ENCODE measurements around the gene PLP2.
"Not testable (repeated sequence)": the region's sequence is repeated elsewhere in the genome, so short reads cannot be mapped to it uniquely, and the experiment has no call there.

PLP2 gene, protein sequence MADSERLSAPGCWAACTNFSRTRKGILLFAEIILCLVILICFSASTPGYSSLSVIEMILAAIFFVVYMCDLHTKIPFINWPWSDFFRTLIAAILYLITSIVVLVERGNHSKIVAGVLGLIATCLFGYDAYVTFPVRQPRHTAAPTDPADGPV

DNA sequence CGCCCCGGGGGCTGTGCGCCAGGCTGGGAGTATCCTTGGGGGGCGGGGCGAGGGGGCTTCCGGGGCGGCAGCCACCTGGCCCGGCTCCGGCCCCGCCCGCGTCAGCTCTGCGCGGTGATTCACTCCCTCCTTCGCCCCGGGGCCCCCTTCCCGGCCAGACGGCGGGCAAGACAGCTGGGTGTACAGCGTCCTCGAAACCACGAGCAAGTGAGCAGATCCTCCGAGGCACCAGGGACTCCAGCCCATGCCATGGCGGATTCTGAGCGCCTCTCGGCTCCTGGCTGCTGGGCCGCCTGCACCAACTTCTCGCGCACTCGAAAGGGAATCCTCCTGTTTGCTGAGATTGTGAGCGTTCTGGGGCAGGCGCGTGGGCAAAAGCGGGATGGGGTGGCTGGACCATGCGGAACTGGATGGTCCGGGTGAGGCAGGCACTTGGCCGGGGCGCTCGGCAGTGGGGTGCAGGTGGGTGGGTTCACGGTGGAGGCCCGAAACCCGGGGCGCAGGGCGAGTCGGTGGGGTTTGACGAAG, at the start of gene PLP2:
Gene PLP2, plus strand, starts transcription at position 147 of the 528 bp plus-strand sequence. Its CDS starts 103 bp downstream, at position 250.
- DNase-seq: no peak

DNA sequence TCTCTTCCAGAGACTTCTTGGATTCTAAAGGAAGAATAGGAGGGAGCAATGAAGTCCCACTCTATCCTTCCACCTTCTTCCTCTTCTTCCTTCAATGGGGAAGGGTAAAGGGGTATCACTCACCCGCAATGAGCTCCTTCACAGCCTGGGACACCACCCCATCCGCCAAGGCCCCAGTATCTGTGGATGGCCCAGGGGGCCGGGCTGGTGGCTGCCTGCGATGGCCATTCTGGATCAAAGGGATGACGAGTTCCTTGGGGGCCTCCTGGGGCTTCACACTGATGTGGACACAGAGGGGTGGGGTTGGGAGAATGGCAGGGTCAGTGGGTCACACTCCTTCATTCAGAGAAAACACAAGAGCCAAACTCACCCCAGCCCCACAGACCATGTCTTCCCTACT, 49.2 kb upstream of the PLP2 start:
- no peak for DNase-seq

DNA sequence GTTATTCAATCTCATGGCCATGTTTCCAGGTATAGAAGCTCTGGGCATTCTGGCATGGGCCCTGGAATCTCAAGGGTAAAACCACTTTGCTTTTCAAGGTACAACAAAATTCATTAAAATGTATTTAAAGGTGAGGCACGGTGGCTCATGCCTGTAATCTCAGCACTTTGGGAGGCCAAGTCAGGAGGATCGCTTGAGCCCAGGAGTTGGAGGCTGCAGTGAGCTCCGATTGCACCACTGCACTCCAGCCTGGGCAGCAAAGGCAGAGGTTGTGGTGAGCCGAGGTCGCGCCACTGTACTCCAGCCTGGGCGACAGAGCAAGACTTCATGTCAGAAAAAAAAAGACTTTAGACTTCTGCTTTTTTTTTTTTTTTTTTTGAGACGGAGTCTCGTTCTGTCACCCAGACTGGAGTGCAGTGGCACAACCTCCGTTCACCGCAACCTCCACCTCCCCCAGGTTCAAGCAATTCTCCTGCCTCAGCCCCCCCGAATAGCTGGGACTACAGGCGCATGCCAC, 43.9 kb upstream of the PLP2 start:
- not testable (repeated sequence) for DNase-seq

DNA sequence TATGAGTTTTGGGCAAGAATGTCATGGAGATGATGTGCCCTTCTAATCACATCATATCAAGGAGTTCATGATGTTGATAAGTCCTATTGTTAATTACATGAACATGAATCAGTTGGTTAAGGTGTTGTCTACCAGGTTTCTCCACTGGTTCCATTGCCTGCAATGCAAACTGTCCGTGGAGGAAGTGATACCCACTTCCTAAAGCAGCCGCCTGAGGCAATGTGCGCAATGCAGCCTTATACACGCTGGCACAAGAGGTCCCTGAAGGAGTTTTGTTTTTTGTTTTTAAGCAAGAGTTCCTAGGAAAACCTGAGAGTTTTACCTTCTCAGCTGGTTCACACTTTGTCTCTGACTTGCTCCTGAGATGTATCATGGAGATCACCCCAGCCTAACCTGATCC, 42.3 kb upstream of the PLP2 start:
- DNase-seq: peak; percentile 13 to 25

DNA sequence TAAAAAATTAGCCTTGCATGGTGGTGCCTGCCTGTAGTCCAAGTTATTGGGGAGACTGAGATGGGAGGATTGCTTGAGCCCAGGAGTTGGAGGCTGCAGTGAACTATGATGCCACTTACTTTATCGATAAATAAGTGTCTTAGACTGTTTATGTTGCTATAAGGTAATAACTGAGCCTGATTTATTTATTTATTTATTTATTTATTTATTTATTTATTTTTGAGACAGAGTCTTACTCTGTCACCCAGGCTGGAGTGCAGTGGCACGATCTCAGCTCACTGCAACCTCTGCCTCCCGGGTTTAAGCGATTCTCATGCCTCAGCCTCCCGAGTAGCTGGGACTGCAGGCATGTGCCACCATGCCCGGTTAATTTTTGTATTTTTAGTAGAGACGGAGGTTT, 39.4 kb upstream of the PLP2 start:
- DNase-seq: not testable (repeated sequence)

DNA sequence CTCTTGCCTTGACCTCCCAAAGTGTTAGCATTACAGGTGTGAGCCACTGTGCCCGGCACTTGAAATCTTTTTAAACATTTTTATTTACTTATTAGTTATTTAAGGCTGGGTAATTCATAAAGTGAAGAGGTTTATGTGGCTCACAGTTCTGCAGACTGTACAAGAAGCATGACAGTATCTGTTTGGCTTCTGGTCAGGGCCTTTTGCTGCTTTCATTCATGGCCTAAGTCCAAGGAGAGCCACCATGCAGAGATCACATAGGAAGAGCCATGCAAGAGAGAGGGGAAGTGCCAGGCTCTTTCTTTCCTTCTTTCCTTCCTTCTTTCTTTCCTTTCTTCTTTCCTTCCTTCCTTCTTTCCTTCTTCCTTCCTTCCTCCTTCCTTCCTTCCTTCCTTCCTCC, 37.9 kb upstream of the PLP2 start:
- DNase-seq: no peak

DNA sequence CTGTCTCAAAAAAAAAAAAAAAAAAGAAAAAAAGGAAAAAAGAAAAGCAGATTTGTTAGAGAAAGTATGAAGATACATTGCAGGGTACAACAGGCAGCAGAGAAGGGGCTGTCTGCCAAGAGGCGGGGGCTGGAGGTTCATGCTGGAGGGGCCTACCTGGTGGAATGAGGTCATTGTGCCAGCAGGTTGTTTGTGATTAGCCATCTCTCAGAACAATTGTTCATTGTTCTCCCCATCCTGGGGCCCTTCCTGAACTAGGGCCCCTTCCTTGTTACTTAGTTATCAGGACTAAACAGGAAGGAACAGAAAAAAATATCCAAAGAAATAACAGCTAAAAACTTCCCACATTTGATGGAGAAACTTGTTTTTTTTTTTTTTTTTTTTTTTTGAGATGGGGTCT, 34.2 kb upstream of the PLP2 start:
- no peak for DNase-seq

DNA sequence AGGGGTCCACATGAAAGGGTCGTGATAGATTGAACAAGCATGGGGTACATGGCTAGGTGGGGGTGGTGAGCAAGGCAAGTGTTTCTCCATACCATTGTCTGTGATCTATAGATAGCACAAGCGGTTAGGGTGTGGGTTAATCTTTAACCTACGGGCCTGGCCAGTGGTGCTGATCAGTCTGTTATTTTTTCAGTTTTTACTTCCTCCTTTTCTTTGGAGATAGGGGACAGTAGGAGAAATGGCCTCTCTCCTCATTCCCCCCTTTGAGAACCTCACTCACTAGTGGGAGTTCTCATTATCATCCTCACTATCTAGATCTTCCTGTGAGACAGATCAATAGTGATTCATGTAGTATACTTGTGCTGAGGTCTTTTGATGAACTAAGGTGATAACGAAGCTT, 32.0 kb upstream of the PLP2 start:
- DNase-seq: no peak

DNA sequence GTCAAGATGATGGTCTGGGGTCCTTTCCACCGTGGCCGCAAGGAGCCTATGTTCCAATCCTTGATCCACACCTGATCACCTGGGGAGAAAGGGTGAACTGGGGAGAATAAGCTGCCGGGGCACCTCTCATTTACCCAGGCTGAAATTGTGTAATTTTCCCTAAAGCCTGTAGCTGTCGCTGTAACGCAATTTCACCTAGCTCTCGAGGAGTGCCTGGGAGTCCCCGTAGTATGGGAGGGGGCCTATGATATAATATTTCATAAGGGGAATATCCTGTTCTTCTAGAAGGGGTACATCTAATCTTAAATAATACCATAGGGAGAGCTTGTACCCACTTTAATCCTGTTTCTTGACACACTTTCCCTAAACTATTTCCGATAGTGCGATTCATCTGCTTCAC, 29.4 kb upstream of the PLP2 start:
- not testable (repeated sequence) for DNase-seq

DNA sequence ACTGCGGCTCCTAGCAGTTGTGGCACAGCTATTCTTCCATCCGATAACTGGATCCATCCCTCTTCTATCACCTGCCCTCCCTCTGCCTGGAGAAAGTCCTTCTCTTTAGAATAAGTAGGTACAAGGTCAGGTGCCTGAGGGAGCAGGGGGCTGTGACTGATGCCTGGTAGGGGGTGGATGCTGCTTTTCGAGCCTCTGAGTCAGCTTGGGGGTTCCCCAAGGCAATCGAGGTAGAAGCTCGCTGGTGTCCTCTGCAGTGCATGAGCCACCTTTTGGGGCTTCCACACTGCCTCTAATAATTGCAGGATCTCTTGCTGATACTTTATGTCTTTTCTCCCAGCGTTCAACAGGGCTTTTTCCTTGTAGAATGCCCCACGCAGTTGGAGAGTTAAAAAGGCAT, 28.5 kb upstream of the PLP2 start:
- DNase-seq: not testable (repeated sequence)

DNA sequence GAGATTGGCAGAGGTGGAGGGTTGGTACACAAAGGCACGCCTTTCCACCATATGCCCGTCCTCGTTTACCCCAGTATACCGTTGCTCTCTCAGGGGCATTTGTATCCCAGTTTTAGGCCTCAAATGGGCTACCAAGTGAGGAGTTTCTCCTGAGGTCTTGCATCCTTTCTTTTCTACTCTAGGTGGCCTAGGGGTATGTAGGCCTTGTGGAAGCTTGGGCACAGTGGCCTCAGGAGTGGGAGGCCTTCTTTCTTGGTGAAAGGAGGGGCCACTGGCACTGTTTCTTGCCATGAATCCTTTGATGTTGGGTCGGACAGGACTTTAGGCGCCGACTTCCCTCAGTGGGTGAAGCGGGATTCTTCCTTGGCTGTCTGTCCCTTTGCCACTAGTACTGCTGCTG, 24.4 kb upstream of the PLP2 start:
- DNase-seq: no peak

DNA sequence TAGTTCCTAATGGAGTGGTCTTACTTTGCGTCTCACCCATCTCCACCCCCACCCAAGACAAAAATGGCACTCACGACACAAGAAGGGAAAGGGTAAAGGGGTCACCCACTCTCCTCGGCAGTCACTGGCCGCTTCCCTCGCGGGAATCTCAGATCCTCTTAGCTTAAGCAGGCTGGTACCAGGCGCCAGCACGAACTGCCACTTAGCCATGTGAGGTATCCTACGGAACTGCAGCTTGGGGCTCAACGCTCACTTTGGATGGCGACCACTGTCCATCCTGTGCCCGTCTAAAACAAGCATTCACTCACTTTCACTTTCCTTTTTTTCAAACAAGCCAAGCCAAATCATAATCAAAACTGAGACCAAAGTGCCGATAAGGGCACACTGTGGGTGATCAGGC, 23.8 kb upstream of the PLP2 start:
- DNase-seq: no peak

DNA sequence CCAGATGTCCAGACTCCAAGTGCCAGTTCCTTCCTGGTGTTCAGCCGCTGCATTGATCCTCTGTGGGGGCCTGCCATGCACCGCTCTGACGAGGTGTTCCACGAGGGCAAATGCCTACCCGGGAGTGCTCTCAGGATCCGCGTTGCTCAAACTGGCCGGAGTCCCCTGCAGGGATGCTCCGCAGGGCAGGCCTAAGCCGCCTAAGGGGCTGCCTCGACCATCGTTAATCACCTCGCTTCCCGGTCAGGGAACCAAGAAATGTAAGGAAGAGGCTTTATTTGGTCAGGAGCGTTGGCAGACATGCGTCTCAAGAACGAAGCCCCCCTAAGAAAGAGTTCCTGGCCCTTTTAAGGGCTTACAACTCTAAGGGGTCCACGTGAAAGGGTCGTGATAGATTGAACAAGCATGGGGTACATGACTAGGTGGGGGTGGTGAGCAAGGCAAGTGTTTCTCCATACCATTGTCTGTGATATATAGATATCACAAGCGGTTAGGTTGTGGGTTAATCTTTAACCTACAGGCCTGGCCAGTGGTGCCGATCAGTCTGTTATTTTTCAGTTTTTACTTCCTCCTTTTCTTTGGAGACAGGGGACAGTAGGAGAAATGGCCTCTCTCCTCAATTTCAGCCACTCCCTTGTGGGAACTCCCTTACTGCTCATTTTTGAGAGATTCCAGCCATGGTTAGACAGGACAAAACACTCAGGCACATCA, 23.2 kb upstream of the PLP2 start:
- DNase-seq: peak; percentile 2 to 19

DNA sequence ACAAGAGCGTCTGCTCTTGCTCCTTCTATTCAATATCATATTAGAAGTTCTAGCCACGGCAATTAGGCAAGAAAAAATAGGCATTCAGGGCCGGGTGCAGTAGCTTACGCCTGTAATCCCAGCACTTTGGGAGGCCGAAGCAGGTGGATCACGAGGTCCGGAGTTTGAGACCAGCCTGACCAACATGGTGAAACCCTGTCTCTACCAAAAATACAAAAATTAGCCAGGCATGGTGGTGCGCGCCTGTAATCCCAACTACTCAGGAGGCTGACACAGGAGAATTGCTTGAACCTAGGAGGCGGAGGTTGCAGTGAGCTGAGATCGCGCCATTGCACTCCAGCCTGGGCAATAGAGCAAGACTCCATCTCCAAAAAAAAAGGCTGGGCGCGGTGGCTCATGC, 22.4 kb upstream of the PLP2 start:
- not testable (repeated sequence) for DNase-seq

DNA sequence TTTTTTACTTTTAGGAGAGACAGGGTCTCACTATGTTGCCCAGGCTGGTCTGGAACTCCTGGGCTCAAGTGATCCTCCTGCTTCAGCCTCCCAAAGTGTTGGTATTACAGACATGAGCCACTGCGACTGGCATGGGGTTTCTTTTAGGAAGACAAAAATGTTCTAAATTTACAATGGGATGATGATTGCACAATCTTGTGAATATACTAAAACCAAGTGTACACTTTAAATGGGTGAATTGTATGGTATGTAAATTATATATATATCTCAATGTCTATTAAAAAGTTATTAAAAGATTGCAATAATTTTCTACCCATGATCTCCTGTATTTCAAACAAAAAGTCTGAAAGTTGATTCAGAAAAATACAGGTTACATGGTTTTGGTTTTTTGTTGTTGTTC, 18.2 kb upstream of the PLP2 start:
- no peak for DNase-seq

DNA sequence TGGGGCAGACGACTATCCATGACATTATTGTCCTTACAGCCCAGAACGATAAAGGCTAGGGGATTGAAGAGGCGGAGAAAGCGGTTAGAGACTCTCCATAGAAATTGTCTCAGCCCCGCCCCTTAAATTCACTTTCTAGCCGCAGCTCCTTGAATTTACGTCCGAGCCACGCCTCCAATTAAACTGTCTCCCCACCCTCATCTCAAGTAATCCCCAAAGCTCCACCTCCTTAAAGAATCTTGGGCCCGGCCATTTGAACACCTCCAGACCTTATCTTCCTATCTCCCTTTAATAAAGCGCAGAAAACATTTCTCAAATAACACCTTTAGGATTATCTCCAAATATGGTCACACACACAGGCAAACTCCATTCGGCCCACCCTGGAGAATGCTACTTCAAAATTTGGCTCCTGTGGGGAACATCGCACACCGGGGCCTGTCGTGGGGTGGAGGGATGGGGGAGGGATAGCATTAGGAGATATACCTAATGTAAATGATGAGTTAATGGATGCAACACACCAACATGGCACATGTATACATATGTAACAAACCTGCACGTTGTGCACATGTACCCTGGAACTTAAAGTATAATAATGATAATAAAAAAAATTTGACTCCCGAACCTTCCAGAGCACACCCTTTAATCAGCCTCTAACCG, 16.3 kb upstream of the PLP2 start:
- peak; percentile 37 to 41 for DNase-seq

DNA sequence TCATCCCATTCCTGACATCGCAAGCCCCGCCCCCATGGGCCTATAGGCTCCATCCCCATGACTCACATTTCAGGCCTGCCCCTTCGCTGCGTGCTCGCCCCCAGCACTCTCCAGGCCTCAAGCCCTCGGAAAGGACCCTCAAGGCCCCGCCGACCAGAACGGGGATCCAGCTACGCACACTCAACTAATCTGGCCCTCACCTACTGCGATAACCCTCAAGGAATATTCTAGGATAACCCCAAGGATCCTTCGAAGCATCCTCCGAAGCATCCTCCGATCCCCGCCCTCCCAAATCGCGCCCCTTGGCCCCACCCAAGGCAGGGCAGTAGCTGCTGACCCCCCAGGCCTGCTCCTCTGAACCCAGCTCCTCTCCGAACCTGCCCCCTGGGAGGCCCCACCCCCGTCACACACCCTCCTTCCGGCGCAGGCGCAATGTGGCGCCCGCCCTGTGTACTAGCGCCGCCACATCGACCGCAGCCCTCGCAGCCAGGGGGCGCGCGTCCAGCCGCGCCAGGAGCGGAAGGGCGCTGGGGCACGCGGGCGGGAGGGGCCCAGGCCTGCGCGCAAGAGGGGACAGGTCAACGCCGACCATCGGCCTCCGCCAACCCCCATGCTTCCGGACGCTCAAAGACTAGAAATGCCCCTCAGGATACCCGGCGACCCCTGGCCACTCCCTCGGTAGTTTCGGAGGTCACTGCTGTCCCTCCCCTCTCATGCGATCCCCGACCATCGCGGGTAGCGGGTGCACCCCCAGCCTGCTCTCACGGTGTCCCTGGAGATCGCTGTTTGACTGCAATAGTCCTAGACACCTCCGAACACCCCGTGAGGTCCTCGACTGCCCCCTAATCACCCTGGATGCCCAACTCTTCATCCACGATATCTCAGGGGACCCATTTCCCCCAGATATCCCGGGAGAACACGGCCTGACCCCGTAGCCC, 15.5 kb upstream of the PLP2 start:
- peak; percentile 71 to 77 for DNase-seq

DNA sequence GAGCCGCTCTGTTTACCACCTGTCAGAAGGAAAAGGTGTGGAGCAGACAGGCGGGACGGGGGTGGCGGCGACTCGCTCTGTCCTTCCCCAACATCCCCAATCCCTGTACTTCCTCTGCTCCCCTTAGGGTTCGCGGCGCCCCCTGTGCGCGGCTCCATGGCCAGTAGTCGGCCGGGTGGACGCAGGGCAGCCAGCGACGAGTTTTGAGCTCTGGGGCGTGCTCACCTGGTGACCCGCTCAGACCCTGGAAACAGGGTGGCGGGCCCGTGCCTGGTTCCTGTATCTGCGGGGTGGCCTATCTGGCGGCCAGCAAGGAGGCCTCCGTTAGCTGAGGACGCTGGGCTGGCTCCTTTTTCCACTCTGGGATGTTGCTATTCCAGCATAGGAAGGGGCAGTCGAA, 14.5 kb upstream of the PLP2 start:
- DNase-seq: no peak

DNA sequence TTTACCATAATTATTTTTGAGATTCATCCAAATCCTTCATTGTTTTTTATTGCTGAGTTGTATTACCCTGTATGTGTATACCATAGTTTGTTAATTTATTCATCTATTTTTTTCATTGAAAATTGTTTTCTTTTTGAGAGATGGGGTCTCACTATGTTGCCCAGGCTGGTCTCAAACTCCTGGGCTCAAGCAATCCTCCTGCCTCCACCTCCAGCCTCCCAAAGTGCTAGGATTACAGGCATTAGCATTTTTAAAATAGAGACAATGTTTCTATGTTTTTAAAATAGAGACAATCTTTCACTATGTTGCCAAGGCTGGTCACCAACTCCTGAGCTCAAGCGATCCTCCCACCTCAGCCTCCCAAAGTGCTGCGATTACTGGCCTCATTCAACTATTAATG, 10.8 kb upstream of the PLP2 start:
- DNase-seq: no peak

DNA sequence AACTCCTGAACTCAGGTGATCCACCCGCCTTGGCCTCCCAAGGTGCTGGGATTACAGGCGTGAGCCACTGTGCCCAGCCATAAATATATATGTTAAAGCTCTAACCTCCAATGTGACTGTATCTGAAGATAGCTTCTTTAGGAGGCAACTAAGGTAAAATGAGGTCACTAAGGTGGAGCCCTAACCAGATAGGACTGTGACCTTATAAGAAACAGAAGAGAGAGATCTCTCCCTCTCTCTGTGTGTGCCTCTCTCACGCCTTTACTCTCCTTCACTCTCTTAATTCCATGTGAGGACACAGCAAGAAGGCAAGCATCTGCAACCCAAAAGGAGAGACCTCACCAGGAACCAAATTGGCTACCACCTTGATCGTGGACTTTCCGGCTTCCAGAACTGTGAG, 10.1 kb upstream of the PLP2 start:
- DNase-seq: no peak

DNA sequence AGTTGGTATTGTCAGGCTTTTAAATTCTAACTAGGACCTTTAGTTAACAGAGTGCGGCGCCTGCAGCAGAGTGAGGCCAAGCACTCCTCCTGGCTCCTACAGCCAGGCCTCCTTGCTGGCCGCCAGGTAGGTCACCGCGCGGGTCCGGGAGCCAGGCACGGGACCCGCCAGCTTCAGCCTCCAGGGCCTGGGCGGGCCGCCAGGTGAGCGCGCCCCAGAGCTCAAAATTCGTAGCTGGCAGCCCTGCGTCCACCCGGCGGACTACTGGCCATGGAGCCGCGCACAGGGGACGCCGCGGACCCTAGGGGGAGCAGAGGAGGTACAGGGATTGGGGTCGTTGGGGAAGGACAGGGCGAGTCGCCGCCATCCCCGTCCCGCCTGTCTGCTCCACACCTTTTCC, 9.1 kb upstream of the PLP2 start, which contains the start of gene MAGIX:
Gene MAGIX, plus strand, starts transcription at position 139 of the 400 bp plus-strand sequence. Its CDS starts 132 bp downstream, at position 271.
- no peak for DNase-seq

DNA sequence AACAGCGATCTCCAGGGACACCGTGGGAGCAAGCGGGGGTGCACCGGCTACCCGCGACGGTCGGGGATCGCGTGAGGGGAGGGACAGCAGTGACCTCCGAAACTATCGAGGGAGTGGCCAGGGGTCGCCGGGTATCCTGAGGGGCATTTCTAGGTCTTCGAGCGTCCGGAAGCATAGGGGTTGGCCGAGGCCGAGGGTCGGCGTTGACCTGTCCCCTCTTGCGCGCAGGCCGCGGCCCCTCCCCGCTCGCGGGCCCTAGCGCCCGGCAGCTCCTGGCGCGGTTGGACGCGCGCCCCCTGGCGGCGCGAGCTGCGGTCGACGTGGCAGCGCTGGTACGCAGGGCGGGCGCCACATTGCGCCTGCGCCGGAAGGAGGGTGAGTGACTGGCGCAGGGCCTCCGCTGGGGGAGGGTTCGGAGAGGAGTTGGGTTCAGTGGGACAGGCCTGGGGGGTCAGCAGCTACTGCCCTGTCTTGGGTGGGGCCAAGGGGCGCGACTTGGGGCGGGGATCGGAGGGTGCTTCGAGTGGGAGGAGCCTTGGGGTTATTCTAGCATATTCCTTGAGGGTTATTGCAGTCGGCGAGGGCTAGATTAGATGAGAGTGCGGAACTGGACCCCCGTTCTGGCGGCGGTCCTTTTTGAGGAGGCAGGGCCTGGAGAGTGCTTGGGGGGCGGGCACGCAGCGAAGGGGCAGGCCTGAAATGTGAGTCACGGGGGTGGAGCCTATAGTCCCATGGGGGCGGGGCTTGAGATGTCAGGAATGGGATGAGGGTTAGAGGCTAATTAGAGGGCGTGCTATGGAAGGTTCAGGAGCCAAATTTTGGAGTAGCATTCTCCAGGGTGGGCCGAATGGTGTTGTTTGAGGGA, 7.9 kb upstream of the PLP2 start:
- peak; percentile 74 to 82 for DNase-seq
